ENCODE data around the gene SCGB2A2.

SCGB2A2 gene

GRCh38 chr11:62266558-62266957 is 3.4 kb upstream of the SCGB2A2 start:
- no peak for TF ChIP-seq GATA3 (IDR thresholded peaks at IDR 0.05; ENCODE audit: low read depth, low read length)
- no peak for TF ChIP-seq GATA2 (IDR thresholded peaks at IDR 0.05; ENCODE audit: low read depth, low read length)

GRCh38 chr11:62267050-62267449 is 2.9 kb upstream of the SCGB2A2 start:
- TF ChIP-seq GATA2 (IDR thresholded peaks at IDR 0.05; ENCODE audit: low read depth, low read length) (no peak), GATA3 (IDR thresholded peaks at IDR 0.05; ENCODE audit: low read depth, low read length) (no peak)

- TF ChIP-seq GATA2 (IDR thresholded peaks at IDR 0.05; ENCODE audit: low read depth, low read length) = no peak
- TF ChIP-seq GATA3 (IDR thresholded peaks at IDR 0.05; ENCODE audit: low read depth, low read length) = no peak
These were observed 2.4 kb upstream of the SCGB2A2 start for GRCh38 chr11:62267576-62267975.

GRCh38 chr11:62273284-62273683 is 3.3 kb downstream of the SCGB2A2 start:
- no peak for TF ChIP-seq GATA3 (IDR thresholded peaks at IDR 0.05; ENCODE audit: low read depth, low read length)
- no peak for TF ChIP-seq GATA2 (IDR thresholded peaks at IDR 0.05; ENCODE audit: low read depth, low read length)

- TF ChIP-seq GATA3 (IDR thresholded peaks at IDR 0.05; ENCODE audit: low read depth, low read length) (no peak), GATA2 (IDR thresholded peaks at IDR 0.05; ENCODE audit: low read depth, low read length) (no peak)
These were observed 3.9 kb downstream of the SCGB2A2 start for GRCh38 chr11:62273789-62274275.

GRCh38 chr11:62280452-62280851 is 10.5 kb downstream of the SCGB2A2 start:
- TF ChIP-seq GATA2 (IDR thresholded peaks at IDR 0.05; ENCODE audit: low read depth, low read length) (no peak), GATA3 (IDR thresholded peaks at IDR 0.05; ENCODE audit: low read depth, low read length) (no peak)

- TF ChIP-seq GATA3 (IDR thresholded peaks at IDR 0.05; ENCODE audit: low read depth, low read length) (no peak), GATA2 (IDR thresholded peaks at IDR 0.05; ENCODE audit: low read depth, low read length) (no peak)
These were observed 25.5 kb downstream of the SCGB2A2 start for GRCh38 chr11:62295504-62295903.

GRCh38 chr11:62298975-62299374 is 29.0 kb downstream of the SCGB2A2 start, which contains the start of gene SCGB1D4:
SCGB1D4 (minus strand) TSS chr11:62299075; CDS start chr11:62299010, 65 bp downstream.
- no peak for TF ChIP-seq GATA2 (IDR thresholded peaks at IDR 0.05; ENCODE audit: low read depth, low read length)

GRCh38 chr11:62306227-62306626 is 36.3 kb downstream of the SCGB2A2 start:
- no peak for TF ChIP-seq GATA2 (IDR thresholded peaks at IDR 0.05; ENCODE audit: low read depth, low read length)
- no peak for TF ChIP-seq GATA3 (IDR thresholded peaks at IDR 0.05; ENCODE audit: low read depth, low read length)

- TF ChIP-seq GATA2 (IDR thresholded peaks at IDR 0.05; ENCODE audit: low read depth, low read length) = no peak
- no peak for TF ChIP-seq GATA3 (IDR thresholded peaks at IDR 0.05; ENCODE audit: low read depth, low read length)
These were observed 38.0 kb downstream of the SCGB2A2 start for GRCh38 chr11:62307950-62308349.

GRCh38 chr11:62309991-62310390 is 40.0 kb downstream of the SCGB2A2 start:
- no peak for TF ChIP-seq GATA3 (IDR thresholded peaks at IDR 0.05; ENCODE audit: low read depth, low read length)
- no peak for TF ChIP-seq GATA2 (IDR thresholded peaks at IDR 0.05; ENCODE audit: low read depth, low read length)

GRCh38 chr11:62315431-62315830 is 45.5 kb downstream of the SCGB2A2 start:
- TF ChIP-seq GATA2 (IDR thresholded peaks at IDR 0.05; ENCODE audit: low read depth, low read length) = no peak
- no peak for TF ChIP-seq GATA3 (IDR thresholded peaks at IDR 0.05; ENCODE audit: low read depth, low read length)

GRCh38 chr11:62322524-62322923 is 52.6 kb downstream of the SCGB2A2 start:
- TF ChIP-seq GATA2 (IDR thresholded peaks at IDR 0.05; ENCODE audit: low read depth, low read length) (no peak), GATA3 (IDR thresholded peaks at IDR 0.05; ENCODE audit: low read depth, low read length) (no peak)

All from SH-SY5Y (cell line).